Measurements from ENCODE around the gene SIL1. TPM values are rescaled to one million over a fixed set of nuclear protein-coding genes. Genes with fewer than 3 reads are reported as not detected.

The SIL1 gene
- total and polyA plus RNA-seq, 2 of the 8 experiments (the other 6 are each of a cell fraction or from before 2014, with no cell fraction given), result 8.3 to 12.8 TPM

- TF ChIP-seq, protein P1, sequence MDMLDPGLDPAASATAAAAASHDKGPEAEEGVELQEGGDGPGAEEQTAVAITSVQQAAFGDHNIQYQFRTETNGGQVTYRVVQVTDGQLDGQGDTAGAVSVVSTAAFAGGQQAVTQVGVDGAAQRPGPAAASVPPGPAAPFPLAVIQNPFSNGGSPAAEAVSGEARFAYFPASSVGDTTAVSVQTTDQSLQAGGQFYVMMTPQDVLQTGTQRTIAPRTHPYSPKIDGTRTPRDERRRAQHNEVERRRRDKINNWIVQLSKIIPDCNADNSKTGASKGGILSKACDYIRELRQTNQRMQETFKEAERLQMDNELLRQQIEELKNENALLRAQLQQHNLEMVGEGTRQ (IDR thresholded peaks at IDR 0.05; ENCODE audit: low read length), result no peak
- no peak for TF ChIP-seq CTBP2 (IDR thresholded peaks at IDR 0.05; ENCODE audit: borderline replicate concordance, insufficient read depth, insufficient read length, low read length)
- TF ChIP-seq TCF12 (IDR thresholded peaks at IDR 0.05; ENCODE audit: low read depth, low read length), result no peak
- no peak for TF ChIP-seq RNF2 (IDR thresholded peaks at IDR 0.05; ENCODE audit: borderline replicate concordance, low read depth, low read length, missing control alignments, poor library complexity, severe bottlenecking)
- TF ChIP-seq E2F6 (IDR thresholded peaks at IDR 0.05), result no peak
- TF ChIP-seq SRF (IDR thresholded peaks at IDR 0.05; ENCODE audit: low read depth, low read length), result no peak
- TF ChIP-seq SUZ12 (IDR thresholded peaks at IDR 0.05; ENCODE audit: low read length), result no peak
Measured at GRCh38 chr5:139051392-139051791, 146.8 kb downstream of the SIL1 start (continued).
